ENCODE results near the gene ZC3HAV1.

DNA sequence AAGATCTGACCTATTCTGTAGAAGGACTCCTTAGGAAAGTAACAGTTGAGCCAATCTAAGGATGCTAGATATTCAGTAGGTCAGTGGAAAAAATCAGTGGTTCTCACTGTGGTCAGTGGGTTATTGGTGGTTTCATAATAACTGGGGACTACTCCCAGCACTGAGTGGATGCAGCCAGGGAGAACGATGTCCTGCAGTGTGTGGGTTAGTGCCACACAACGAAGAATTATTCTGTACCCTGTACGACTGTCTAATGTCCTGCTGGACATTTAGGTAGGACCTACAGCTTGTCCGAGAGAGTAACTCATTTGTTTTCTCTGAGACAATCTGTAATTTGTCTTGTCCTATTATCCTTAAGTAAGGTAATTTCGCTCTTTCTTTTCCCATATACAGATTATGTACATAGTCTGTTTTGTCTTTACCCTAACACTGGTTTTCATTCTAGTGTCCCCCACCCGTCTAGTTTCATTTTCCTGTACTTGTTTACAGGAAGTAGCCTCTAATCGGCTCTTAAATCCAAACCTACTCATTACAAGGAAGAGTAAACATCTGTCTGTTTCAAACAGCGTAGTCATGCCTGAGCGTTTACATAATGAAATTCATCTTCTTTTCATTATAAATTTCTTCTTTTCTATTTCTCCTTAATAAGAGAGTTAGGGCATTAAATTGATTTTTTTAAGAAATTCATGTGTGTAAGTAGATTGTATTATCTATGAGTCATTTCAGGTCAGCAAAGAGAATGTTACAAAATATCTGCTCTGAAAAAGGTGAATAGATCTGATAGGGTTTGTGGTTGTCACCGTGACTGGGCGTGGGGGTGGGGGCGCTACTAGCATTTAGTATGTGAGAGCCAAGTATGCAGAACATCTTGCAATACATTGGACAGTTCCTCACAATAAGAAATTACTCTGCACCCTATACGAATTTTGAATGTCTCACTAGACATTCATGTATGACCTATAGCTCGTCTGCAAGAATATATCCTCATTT lies 65.4 kb downstream of the ZC3HAV1 start:
- TF ChIP-seq, protein P1, sequence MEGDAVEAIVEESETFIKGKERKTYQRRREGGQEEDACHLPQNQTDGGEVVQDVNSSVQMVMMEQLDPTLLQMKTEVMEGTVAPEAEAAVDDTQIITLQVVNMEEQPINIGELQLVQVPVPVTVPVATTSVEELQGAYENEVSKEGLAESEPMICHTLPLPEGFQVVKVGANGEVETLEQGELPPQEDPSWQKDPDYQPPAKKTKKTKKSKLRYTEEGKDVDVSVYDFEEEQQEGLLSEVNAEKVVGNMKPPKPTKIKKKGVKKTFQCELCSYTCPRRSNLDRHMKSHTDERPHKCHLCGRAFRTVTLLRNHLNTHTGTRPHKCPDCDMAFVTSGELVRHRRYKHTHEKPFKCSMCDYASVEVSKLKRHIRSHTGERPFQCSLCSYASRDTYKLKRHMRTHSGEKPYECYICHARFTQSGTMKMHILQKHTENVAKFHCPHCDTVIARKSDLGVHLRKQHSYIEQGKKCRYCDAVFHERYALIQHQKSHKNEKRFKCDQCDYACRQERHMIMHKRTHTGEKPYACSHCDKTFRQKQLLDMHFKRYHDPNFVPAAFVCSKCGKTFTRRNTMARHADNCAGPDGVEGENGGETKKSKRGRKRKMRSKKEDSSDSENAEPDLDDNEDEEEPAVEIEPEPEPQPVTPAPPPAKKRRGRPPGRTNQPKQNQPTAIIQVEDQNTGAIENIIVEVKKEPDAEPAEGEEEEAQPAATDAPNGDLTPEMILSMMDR (IDR thresholded peaks at IDR 0.05) = no peak
- TF ChIP-seq ZFX (IDR thresholded peaks at IDR 0.05; ENCODE audit: borderline replicate concordance) = no peak

Measured in 22Rv1 (cell line).